WTC11 (cell line): Measurements from ENCODE around the gene DNM3. TPM values are rescaled to one million over a fixed set of nuclear protein-coding genes. Genes with fewer than 3 reads are reported as not detected.

Experiments
- ATAC-seq: fragments of 200-7000 bp; cut with Tn5 transposase; 2 replicates; pipeline ENCODE4 v1.10.0; 2021; ENCODE audit warnings: mild to moderate bottlenecking, moderate library complexity
- CTCF ChIA-PET: fragments of 300-600 bp; sonication (Branson Sonifier 250); formaldehyde crosslinking; loops from one replicate; lab custom pipeline; 2021; ENCODE audit warnings: antibody characterized with exemption; lab: Charles Lee
- POLR2A ChIA-PET: fragments of 350-600 bp; sonication (Branson Sonifier 250); formaldehyde crosslinking; loops from one replicate; lab custom pipeline; 2021; ENCODE audit warnings: antibody characterized with exemption; lab: Charles Lee
- DNase-seq: peaks from one replicate; pipeline ENCODE4 v3.0.0; 2021; ENCODE audit warnings: low spot score
- H3K27ac Mint-ChIP-seq: 2 replicates; pipeline ENCODE4 v1.8.0; 2021; ENCODE audit warnings: mixed read lengths
- H3K27me3 Mint-ChIP-seq: 2 replicates; pipeline ENCODE4 v1.8.0; 2021; ENCODE audit warnings: low read depth, mild to moderate bottlenecking, moderate library complexity, mixed read lengths
- H3K36me3 Mint-ChIP-seq: 2 replicates; pipeline ENCODE4 v1.8.0; 2021; ENCODE audit warnings: mixed read lengths
- H3K4me1 Mint-ChIP-seq: 2 replicates; pipeline ENCODE4 v1.8.0; 2022; ENCODE audit warnings: mixed read lengths
- H3K4me3 Mint-ChIP-seq: 2 replicates; pipeline ENCODE4 v1.8.0; 2021; ENCODE audit warnings: mild to moderate bottlenecking, moderate library complexity, mixed read lengths
- H3K9me3 Mint-ChIP-seq: 2 replicates; pipeline ENCODE4 v1.8.0; 2021; ENCODE audit warnings: mixed read lengths
- CREM ChIP-seq: sonication (generic); formaldehyde crosslinking; IDR thresholded peaks from 2 replicates; pipeline ENCODE4 v1.8.1; 2022; ENCODE audit warnings: mild to moderate bottlenecking, missing genetic modification reagents, moderate library complexity
- E2F5 ChIP-seq: sonication (generic); formaldehyde crosslinking; IDR thresholded peaks from 2 replicates; pipeline ENCODE4 v1.8.1; 2022; ENCODE audit warnings: mild to moderate bottlenecking, moderate library complexity, missing genetic modification reagents
- ERG ChIP-seq: fragments of 250-450 bp; sonication (Bioruptor Pico); IDR thresholded peaks from 2 replicates; pipeline ENCODE4 v1.8.0; 2021; ENCODE audit warnings: mild to moderate bottlenecking
- FOXJ3 ChIP-seq: sonication (generic); formaldehyde crosslinking; IDR thresholded peaks from 2 replicates; pipeline ENCODE4 v1.9.0; 2021; ENCODE audit warnings: missing genetic modification reagents, mild to moderate bottlenecking, borderline replicate concordance
- FOXP1 ChIP-seq: sonication (generic); formaldehyde crosslinking; IDR thresholded peaks from 2 replicates; pipeline ENCODE4 v1.8.0; 2022; ENCODE audit warnings: missing genetic modification reagents, mild to moderate bottlenecking, moderate library complexity, borderline replicate concordance
- GRHL2 ChIP-seq: fragments of 250-450 bp; sonication (Bioruptor Pico); IDR thresholded peaks from 2 replicates; pipeline ENCODE4 v1.8.0; 2022; ENCODE audit warnings: mild to moderate bottlenecking, moderate library complexity; ENCODE audit not compliant: insufficient replicate concordance, severe bottlenecking
- JAZF1 ChIP-seq: fragments of 250-450 bp; sonication (Bioruptor Pico); IDR thresholded peaks from 2 replicates; pipeline ENCODE4 v1.9.0; 2021; ENCODE audit warnings: moderate library complexity, mild to moderate bottlenecking, inconsistent platforms
- MXD4 ChIP-seq: fragments of 250-450 bp; sonication (Bioruptor Pico); IDR thresholded peaks from 2 replicates; pipeline ENCODE4 v1.8.0; 2021; ENCODE audit warnings: mild to moderate bottlenecking, moderate library complexity, borderline replicate concordance
- NFATC4 ChIP-seq: fragments of 250-450 bp; sonication (Bioruptor Pico); IDR thresholded peaks from 2 replicates; pipeline ENCODE4 v1.9.0; 2021; ENCODE audit warnings: mild to moderate bottlenecking
- NR1H2 ChIP-seq: sonication (generic); formaldehyde crosslinking; IDR thresholded peaks from 2 replicates; pipeline ENCODE4 v1.9.0; 2021; ENCODE audit warnings: mild to moderate bottlenecking, moderate library complexity, missing genetic modification reagents
- NR3C1 ChIP-seq: sonication (generic); formaldehyde crosslinking; conservative IDR thresholded peaks from 2 replicates; pipeline ENCODE4 v1.8.1; 2023; ENCODE audit warnings: low read depth, mild to moderate bottlenecking, missing genetic modification reagents
- RORB ChIP-seq: fragments of 250-450 bp; sonication (Bioruptor Pico); IDR thresholded peaks from 2 replicates; pipeline ENCODE4 v1.9.0; 2021; ENCODE audit warnings: mild to moderate bottlenecking
- SMAD3 ChIP-seq: sonication (generic); formaldehyde crosslinking; IDR thresholded peaks from 2 replicates; pipeline ENCODE4 v1.8.0; 2022; ENCODE audit warnings: missing genetic modification reagents, mild to moderate bottlenecking, borderline replicate concordance
- SOX15 ChIP-seq: fragments of 250-450 bp; sonication (Bioruptor Pico); IDR thresholded peaks from 2 replicates; pipeline ENCODE4 v1.9.0; 2021; ENCODE audit warnings: mild to moderate bottlenecking
- SP1 ChIP-seq: sonication (generic); formaldehyde crosslinking; conservative IDR thresholded peaks from 2 replicates; pipeline ENCODE4 v1.8.1; 2022; ENCODE audit warnings: missing genetic modification reagents
- ZBTB21 ChIP-seq: sonication (generic); formaldehyde crosslinking; IDR thresholded peaks from 2 replicates; pipeline ENCODE4 v1.8.1; 2023; ENCODE audit warnings: mild to moderate bottlenecking, missing genetic modification reagents, borderline replicate concordance
- ZNF121 ChIP-seq: sonication (generic); formaldehyde crosslinking; IDR thresholded peaks from 2 replicates; pipeline ENCODE4 v1.8.0; 2023; ENCODE audit warnings: missing genetic modification reagents
- ZNF671 ChIP-seq: fragments of 250-450 bp; sonication (Bioruptor Pico); IDR thresholded peaks from 2 replicates; pipeline ENCODE4 v1.8.0; 2021; ENCODE audit warnings: mild to moderate bottlenecking
- total RNA-seq: library from RNA; stranded (reverse); gene quantifications from 3 replicates; pipeline ENCODE4 v1.2.3, GENCODE V29; 2021
- TF ChIP-seq, protein P1 (sequence below): sonication (generic); formaldehyde crosslinking; IDR thresholded peaks from 2 replicates; pipeline ENCODE4 v1.8.1; 2022; ENCODE audit warnings: mild to moderate bottlenecking, missing genetic modification reagents, moderate library complexity, borderline replicate concordance
- TF ChIP-seq, protein P2 (sequence below): fragments of 200-600 bp; IDR thresholded peaks from 2 replicates; pipeline ENCODE4 v1.8.0; 2022; ENCODE audit warnings: antibody characterized with exemption

DNM3 gene
- total RNA-seq, 1 experiment from 2014 or later, result 1.9 TPM

- Mint-ChIP-seq H3K4me1 (peaks cover 3% of the 10 kb centered on the region), H3K27ac (peak overlapping the region; percentile 57; the same call in 1 of the 2 replicates), H3K9me3 (no peaks in the 10 kb centered on the region), H3K27me3 (no peaks in the 10 kb centered on the region), H3K36me3 (no peaks in the 10 kb centered on the region), H3K4me3 (no peak overlapping the region)
- ATAC-seq (peak; percentile 66), DNase-seq (no peak)
- ChIA-PET POLR2A (interaction anchor here (1.0 to 1.1 kb wide), 2 partner anchors 183 to 185 kb away, joined by 3 to 4 read pairs; no protein-coding TSS in a partner anchor), CTCF (interaction anchor here (0.6 to 6.1 kb wide), 35 partner anchors 10 to 460 kb away, joined by 3 to 277 read pairs (median 4); partner anchors contain the start of genes DNM3 and METTL13)
- no peak for TF ChIP-seq FOXP1 (CRISPR knock-in tag)
- TF ChIP-seq, protein P1, sequence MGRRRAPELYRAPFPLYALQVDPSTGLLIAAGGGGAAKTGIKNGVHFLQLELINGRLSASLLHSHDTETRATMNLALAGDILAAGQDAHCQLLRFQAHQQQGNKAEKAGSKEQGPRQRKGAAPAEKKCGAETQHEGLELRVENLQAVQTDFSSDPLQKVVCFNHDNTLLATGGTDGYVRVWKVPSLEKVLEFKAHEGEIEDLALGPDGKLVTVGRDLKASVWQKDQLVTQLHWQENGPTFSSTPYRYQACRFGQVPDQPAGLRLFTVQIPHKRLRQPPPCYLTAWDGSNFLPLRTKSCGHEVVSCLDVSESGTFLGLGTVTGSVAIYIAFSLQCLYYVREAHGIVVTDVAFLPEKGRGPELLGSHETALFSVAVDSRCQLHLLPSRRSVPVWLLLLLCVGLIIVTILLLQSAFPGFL (CRISPR knock-in tag), result no peak
- no peak for TF ChIP-seq SOX15 (CRISPR knock-in tag)
- no peak for TF ChIP-seq ERG
- TF ChIP-seq, protein P2, sequence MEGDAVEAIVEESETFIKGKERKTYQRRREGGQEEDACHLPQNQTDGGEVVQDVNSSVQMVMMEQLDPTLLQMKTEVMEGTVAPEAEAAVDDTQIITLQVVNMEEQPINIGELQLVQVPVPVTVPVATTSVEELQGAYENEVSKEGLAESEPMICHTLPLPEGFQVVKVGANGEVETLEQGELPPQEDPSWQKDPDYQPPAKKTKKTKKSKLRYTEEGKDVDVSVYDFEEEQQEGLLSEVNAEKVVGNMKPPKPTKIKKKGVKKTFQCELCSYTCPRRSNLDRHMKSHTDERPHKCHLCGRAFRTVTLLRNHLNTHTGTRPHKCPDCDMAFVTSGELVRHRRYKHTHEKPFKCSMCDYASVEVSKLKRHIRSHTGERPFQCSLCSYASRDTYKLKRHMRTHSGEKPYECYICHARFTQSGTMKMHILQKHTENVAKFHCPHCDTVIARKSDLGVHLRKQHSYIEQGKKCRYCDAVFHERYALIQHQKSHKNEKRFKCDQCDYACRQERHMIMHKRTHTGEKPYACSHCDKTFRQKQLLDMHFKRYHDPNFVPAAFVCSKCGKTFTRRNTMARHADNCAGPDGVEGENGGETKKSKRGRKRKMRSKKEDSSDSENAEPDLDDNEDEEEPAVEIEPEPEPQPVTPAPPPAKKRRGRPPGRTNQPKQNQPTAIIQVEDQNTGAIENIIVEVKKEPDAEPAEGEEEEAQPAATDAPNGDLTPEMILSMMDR, result peak; percentile 61
- TF ChIP-seq E2F5 (CRISPR knock-in tag), result no peak
- no peak for TF ChIP-seq ZNF671 (CRISPR knock-in tag)
- no peak for TF ChIP-seq RORB (CRISPR knock-in tag)
These were observed 143.7 kb downstream of the DNM3 start for GRCh38 chr1:171984850-171985485.

DNA sequence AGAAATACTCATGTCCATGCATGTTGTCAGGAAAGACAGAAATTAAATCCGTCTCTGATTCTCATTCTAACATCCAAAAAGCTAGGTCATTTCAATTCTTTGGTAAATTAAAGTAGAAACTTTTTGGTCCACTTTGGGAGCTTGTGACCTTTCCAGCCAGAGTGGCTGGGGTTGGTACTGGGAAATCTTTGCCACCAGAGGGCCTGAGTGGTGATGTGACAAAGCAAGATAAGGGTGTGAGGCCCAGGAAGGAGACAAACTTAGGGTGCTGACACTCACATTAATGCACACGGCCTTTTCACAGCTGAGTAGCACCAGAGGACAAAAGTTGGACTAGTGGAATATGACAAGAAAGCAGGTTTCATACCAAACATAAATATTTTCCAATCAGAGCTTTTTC is 144.3 kb downstream of the DNM3 start:
- TF ChIP-seq NR1H2 (CRISPR knock-in tag) (no peak), CREM (CRISPR knock-in tag) (no peak), FOXJ3 (CRISPR knock-in tag) (no peak), ZNF121 (no peak)
- TF ChIP-seq, all 79 proteins: peak for 0
- no peak overlapping the region for H3K4me3 Mint-ChIP-seq
- DNase-seq, result no peak

GRCh38 chr1:171988243-171988885 is 147.1 kb downstream of the DNM3 start:
- no peaks in the 10 kb centered on the region for H3K27me3 Mint-ChIP-seq
- no peak for DNase-seq
- ChIA-PET POLR2A (no interaction called here), CTCF (interaction anchor here (0.9 to 1.9 kb wide), 3 partner anchors 14 to 188 kb away, joined by 5 to 7 read pairs (median 7); no protein-coding TSS in a partner anchor)
- peaks cover under 1% of the 10 kb centered on the region for H3K4me1 Mint-ChIP-seq
- no peaks in the 10 kb centered on the region for H3K36me3 Mint-ChIP-seq
- no peak overlapping the region for H3K27ac Mint-ChIP-seq
- no peak overlapping the region for H3K4me3 Mint-ChIP-seq
- no peaks in the 10 kb centered on the region for H3K9me3 Mint-ChIP-seq
- ATAC-seq, result no peak
- no peak for TF ChIP-seq ZBTB21 (CRISPR knock-in tag)
- TF ChIP-seq GRHL2 (CRISPR knock-in tag), result no peak
- no peak for TF ChIP-seq MXD4
- no peak for TF ChIP-seq JAZF1
- no peak for TF ChIP-seq SMAD3 (CRISPR knock-in tag)
- no peak for TF ChIP-seq ERG
- no peak for TF ChIP-seq NFATC4 (CRISPR knock-in tag)
- TF ChIP-seq SP1, result no peak
- TF ChIP-seq NR3C1, result no peak

More for the DNA sequence above, 144.3 kb downstream of the DNM3 start:
- POLR2A ChIA-PET, result interaction anchor here (1.0 to 1.1 kb wide), 2 partner anchors 184 to 185 kb away, joined by 3 to 4 read pairs; no protein-coding TSS in a partner anchor
- Mint-ChIP-seq H3K36me3 (no peaks in the 10 kb centered on the region), H3K27ac (peak overlapping the region; percentile 57; the same call in 1 of the 2 replicates), H3K4me1 (0 out of 2 replicates have a peak, but pooled peaks cover 3% of the 10 kb centered on the region), H3K9me3 (no peaks in the 10 kb centered on the region), H3K27me3 (no peaks in the 10 kb centered on the region)
- peak; percentile 77 for ATAC-seq
- CTCF ChIA-PET, result interaction anchor here (0.6 to 6.1 kb wide), 35 partner anchors 10 to 459 kb away, joined by 3 to 277 read pairs (median 4); partner anchors contain the start of genes DNM3 and METTL13
